Forelimb muscle (tissue), 1 donor: ENCODE data around the gene OR2T12. TPM values are rescaled to one million over a fixed set of nuclear protein-coding genes. Genes with fewer than 3 reads are reported as not detected.
"Not testable (repeated sequence)": the region's sequence is repeated elsewhere in the genome, so short reads cannot be mapped to it uniquely, and the experiment has no call there.

Experiments
- DNase-seq: peaks from one replicate; pipeline ENCODE4 v3.0.0-alpha.2; 2013; ENCODE audit warnings: low read depth
- polyA plus RNA-seq: library from polyadenylated mRNA; unstranded; fragments of 120-200 nt; gene quantifications from one replicate; pipeline ENCODE4 v1.2.1, GENCODE V29; 2013; ENCODE audit not compliant: insufficient read length

Gene OR2T12
- not detected for polyA plus RNA-seq

DNA sequence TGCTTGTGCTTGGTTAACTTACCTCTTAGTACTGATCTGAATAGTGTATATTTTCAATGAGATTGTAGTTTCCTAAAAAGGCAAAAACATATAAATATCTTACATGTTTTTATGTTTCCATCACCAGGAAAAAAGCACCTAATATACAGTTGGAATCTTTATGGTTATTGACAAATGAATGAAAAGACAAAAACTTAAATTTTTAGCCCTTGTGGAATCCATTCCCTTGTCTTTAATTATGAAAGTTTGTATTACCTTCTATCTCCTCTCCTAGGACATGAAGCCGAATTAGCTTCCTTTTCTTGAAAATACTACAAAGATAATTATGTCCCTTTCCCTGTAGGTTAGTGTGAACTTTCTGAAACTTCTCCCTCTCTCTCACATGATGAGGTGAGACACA lies at the start of gene OR2T12:
Gene OR2T12 (minus strand): TSS at position 101 of the 400 bp plus-strand sequence. CDS start 7,846 bp downstream, outside the sequence.
- DNase-seq, result no peak

DNA sequence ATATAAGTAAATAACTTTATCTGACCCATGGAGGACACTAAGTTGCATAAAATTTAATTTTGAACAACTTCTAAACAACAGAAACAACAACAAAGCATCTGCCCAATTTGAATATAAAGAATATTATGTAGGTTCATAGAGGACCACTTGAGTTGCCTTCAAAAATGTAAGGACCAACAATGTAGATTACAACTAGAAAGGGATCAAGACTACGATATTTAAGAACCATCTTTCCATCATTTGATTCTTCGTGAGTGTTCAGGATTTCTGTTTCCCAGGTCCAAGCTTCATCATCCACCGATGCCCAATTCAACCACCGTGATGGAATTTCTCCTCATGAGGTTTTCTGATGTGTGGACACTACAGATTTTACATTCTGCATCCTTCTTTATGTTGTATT lies 45.3 kb upstream of the OR2T12 start, which contains the start of gene OR14C36:
Gene OR14C36 (plus strand): TSS at position 301 of the 400 bp plus-strand sequence. CDS start 0 bp downstream, at position 301.
- DNase-seq, result no peak

DNA sequence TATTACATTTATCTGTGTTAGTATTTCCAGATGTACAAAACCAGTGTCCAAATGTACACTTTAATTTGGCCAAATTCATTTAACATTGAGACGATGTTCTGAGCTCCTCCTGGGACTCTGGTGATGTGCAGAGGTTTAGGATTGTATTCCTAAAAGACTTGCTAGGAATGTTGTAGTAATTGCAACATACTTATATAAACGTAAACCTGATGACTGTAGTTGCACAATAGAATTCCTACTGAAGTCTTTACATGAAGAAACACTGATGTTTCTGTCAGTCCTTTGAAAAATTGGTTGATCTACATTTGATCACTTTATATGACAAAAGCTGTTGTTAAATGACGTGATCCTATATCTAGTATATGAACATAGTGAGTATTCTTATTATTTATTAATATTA lies 40.2 kb upstream of the OR2T12 start:
- DNase-seq, result no peak

DNA sequence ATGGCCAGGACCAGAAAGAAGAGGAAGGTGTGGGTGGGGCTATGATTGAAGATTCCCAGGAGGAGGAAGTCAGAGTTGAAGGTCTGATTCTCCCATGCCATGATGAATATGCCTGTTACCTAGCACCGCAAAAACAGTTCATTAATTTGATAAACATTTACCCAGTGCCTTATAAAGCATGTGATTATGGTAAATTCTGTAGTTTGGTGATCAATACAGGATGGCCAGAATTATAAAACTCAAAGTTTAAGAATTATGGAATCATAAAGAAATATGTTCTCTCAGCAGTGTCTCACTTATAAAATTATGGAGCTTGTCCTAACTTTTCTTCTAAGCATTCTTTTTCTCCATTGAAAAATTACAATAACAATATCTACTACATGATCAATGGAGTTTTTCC lies 21.2 kb upstream of the OR2T12 start, which contains the start of gene OR2M7:
Gene OR2M7 (minus strand): TSS at position 101 of the 400 bp plus-strand sequence. CDS start 0 bp downstream, at position 101.
- no peak for DNase-seq

GRCh38 chr1:248316796-248317195 lies 13.6 kb upstream of the OR2T12 start:
- DNase-seq, result no peak

DNA sequence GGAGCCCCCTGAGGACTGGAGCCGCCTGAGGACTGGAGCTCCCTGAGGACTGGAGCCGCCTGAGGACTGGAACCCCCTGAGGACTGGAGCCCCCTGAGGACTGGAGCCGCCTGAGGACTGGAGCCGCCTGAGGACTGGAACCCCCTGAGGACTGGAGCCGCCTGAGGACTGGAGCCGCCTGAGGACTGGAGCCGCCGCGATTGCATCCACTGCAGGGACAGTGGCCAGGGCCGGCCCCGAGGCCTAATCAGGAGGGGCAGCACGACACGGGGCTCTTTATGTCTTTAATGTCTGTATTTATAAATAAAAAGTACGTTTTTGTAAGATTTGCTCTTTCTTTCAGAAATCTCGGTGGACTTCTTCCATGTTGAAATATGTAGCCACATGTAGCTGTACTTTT lies 3.5 kb upstream of the OR2T12 start:
- DNase-seq, result not testable (repeated sequence)

GRCh38 chr1:248306103-248306502 lies 2.9 kb upstream of the OR2T12 start:
- DNase-seq, result no peak

DNA sequence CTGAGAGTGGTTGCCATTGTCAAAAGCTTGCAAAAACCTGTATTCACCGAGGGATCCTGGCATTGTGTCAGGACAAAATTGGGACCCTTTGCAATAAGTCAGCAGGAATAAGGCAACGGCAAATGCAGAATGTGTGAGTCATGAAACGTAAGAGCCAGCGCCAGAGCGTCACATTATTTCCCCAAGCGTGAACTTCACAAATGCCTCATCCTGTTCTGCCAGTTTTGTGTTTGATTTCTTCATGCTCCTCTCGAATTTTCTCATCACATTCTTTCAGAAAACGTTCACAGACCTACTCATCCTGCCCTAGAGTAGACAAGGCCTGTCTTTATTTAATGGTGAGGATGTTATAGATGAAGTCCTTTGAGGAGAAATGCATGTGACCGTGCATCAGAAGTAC lies 2.4 kb upstream of the OR2T12 start:
- DNase-seq, result not testable (repeated sequence)

- DNase-seq, result no peak
Observed at GRCh38 chr1:248288391-248288790, 14.8 kb downstream of the OR2T12 start.

DNA sequence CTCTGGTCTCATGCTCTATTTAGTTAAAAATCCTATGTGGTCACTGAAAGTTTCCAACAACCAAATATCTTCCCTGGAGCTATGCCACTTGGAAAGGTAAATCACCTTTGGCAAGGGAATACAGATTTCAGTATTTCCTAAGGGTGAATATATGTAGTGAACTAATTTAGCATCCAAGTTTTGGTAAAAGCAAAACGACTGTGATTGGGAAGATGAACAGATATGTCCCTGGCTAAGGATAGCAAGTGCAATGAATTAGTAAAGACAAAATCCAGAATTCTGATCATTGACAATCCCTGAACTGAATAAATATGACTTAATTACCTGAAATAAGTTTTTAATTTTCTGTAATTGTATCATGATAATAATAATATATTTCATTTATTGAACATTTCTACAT lies 25.3 kb downstream of the OR2T12 start, which contains the start of gene OR2T33:
Gene OR2T33 (minus strand): TSS at position 101 of the 400 bp plus-strand sequence. CDS start 4,162 bp downstream, outside the sequence.
- no peak for DNase-seq

DNA sequence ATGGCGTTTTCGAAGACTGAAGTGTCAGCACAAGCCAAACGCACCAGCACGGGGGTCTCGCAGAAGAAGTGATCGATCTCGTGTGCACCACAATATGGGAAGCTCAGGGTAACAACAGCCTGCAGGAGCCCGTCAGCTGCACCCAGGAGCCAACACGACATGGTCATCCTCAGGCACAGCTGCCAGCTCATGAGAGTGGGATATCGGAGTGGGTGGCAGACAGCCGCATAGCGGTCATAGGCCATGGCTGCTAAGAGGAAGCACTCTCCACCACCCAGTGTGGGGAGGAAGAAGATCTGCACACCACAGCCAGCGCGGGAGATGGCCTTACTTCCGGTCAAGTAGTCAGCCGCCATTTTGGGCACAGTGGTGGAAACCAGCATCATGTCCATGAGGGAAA lies 30.0 kb downstream of the OR2T12 start:
- not testable (repeated sequence) for DNase-seq

DNA sequence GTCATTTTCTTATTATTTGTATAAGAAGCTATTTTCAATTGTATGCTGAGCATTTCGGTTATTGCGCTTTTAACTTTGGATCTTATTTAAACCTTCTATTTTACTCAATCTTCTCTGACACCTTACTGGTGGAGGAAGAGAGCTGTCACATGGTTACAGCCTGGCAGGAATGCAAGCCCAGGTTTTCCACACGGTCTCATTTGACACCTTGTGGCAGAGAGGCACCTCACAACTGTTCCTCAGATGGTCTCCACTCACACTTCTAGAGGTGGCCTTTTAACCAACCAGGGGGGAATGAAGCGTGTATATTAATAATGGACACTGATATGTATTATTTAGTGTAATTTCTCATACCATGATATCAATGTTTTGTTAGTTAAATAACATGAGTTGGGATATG lies 35.0 kb downstream of the OR2T12 start:
- no peak for DNase-seq

DNA sequence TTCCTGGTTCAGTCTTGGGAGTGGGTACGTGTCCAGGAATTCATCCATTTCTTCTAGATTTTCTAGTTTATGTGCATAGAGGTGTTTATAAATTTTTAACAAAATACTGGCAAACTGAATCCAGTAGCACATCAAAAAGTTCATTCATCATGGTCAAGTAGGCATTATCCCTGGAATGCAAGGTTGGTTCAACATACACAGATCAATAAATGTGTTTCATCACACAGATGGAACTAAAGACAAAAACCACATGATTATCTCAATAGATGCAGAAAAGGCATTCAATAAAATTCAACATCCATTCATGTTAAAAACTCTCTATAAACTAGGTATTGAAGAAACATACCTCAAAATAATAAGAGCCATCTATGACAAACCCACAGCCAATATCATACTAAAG lies 43.9 kb downstream of the OR2T12 start:
- not testable (repeated sequence) for DNase-seq

- no peak for DNase-seq
Observed at GRCh38 chr1:248243204-248243603, 60.0 kb downstream of the OR2T12 start.

Other genes with a start within 250 kb of the OR2T12 start
- gene OR2L13, start 208.2 kb downstream of the OR2T12 start, polyA plus RNA-seq, result not detected
- not detected for gene OR2M5, start 158.3 kb downstream of the OR2T12 start, polyA plus RNA-seq
- gene OR2M2, start 128.6 kb downstream of the OR2T12 start, polyA plus RNA-seq, result not detected
- 0.01 TPM for gene OR2M3, start 106.2 kb downstream of the OR2T12 start, polyA plus RNA-seq
- 0.05 TPM for gene OR2M4, start 72.0 kb downstream of the OR2T12 start, polyA plus RNA-seq
- gene OR2T33, start 25.4 kb downstream of the OR2T12 start, polyA plus RNA-seq, result not detected
- gene OR2M7, start 21.1 kb upstream of the OR2T12 start, polyA plus RNA-seq, result not detected
- not detected for gene OR14C36, start 45.4 kb upstream of the OR2T12 start, polyA plus RNA-seq
- gene OR2T4, start 58.2 kb upstream of the OR2T12 start, polyA plus RNA-seq, result not detected
- not detected for gene OR2T6, start 72.3 kb upstream of the OR2T12 start, polyA plus RNA-seq
- not detected for gene OR2T1, start 99.6 kb upstream of the OR2T12 start, polyA plus RNA-seq
- not detected for gene OR2T2, start 142.2 kb upstream of the OR2T12 start, polyA plus RNA-seq
- gene OR2T3, start 169.9 kb upstream of the OR2T12 start, polyA plus RNA-seq, result not detected
- not detected for gene OR2T5, start 185.2 kb upstream of the OR2T12 start, polyA plus RNA-seq
- not detected for gene OR2G6, start 204.6 kb upstream of the OR2T12 start, polyA plus RNA-seq